HepG2 (cell line): ENCODE data around the gene APOC4. TPM values are rescaled to one million over a fixed set of nuclear protein-coding genes. Genes with fewer than 3 reads are reported as not detected.

Experiments used
- CREM ChIP-seq, 2 experiments: sonication (generic) in 1 of 2; formaldehyde crosslinking in 1 of 2; IDR thresholded peaks; 2 replicates each; pipeline versions ENCODE4 v1.4.0 to v1.6.1; 2016 to 2020; ENCODE audit warnings: antibody characterized with exemption in 1 of 2, mild to moderate bottlenecking in 1 of 2, missing genetic modification reagents in 1 of 2
- HCFC1 ChIP-seq: fragments of 150-350 bp; IDR thresholded peaks from 2 replicates; pipeline ENCODE4 v1.6.1; 2014; ENCODE audit warnings: low read depth, low read length
- HNRNPH1 ChIP-seq: fragments of 200-400 bp; formaldehyde crosslinking; optimal IDR thresholded peaks from 2 replicates; pipeline ENCODE3; 2017; ENCODE audit warnings: mild to moderate bottlenecking, low read depth, low read length
- MAFF ChIP-seq: IDR thresholded peaks from 2 replicates; pipeline ENCODE4 v1.6.1; 2011; ENCODE audit warnings: low read depth, low read length, improper control_type of control experiment
- MYC ChIP-seq: sonication (generic); formaldehyde crosslinking; IDR thresholded peaks from 2 replicates; pipeline ENCODE4 v1.9.0; 2021; ENCODE audit warnings: missing genetic modification reagents, borderline replicate concordance
- ZBTB7A ChIP-seq: sonication (generic); formaldehyde crosslinking; IDR thresholded peaks from 2 replicates; pipeline ENCODE4 v1.8.0; 2022; ENCODE audit warnings: mild to moderate bottlenecking, missing genetic modification reagents
- ZBTB7B ChIP-seq: sonication (generic); formaldehyde crosslinking; IDR thresholded peaks from 2 replicates; pipeline ENCODE4 v1.4.0; 2020; ENCODE audit warnings: missing genetic modification reagents
- ZNF142 ChIP-seq: sonication (generic); formaldehyde crosslinking; IDR thresholded peaks from 2 replicates; pipeline ENCODE4 v1.4.0; 2020; ENCODE audit warnings: missing genetic modification reagents
- ZNF564 ChIP-seq: sonication (generic); formaldehyde crosslinking; IDR thresholded peaks from 2 replicates; pipeline ENCODE4 v1.8.1; 2023; ENCODE audit warnings: mild to moderate bottlenecking, missing genetic modification reagents
- ZNF703 ChIP-seq: sonication (generic); formaldehyde crosslinking; IDR thresholded peaks from 2 replicates; pipeline ENCODE4 v1.5.1; 2020; ENCODE audit warnings: missing genetic modification reagents, mild to moderate bottlenecking, moderate library complexity, borderline replicate concordance
- ZNF773 ChIP-seq: sonication (generic); formaldehyde crosslinking; IDR thresholded peaks from 2 replicates; pipeline ENCODE4 v1.4.0; 2020; ENCODE audit warnings: missing genetic modification reagents, borderline replicate concordance
- ZSCAN21 ChIP-seq: sonication (generic); formaldehyde crosslinking; IDR thresholded peaks from 2 replicates; pipeline ENCODE4 v1.8.0; 2022; ENCODE audit warnings: mild to moderate bottlenecking, missing genetic modification reagents, moderate library complexity, borderline replicate concordance
- polyA plus RNA-seq, 8 experiments: library from polyadenylated mRNA; depleted of rRNA in 3 of 8; stranded (reverse) in 7 of 8; unstranded in 1 of 8; fragments of >200 nt; fragmentation: Illumina TruSeq in 4 of 8; extraction: Trizol in 4 of 8; gene quantifications; 2 replicates each; pipeline versions ENCODE4 v1.2.1 to v1.2.3, GENCODE V29; 2011 to 2016; ENCODE audit warnings: low read depth in 4 of 8, missing spikeins in 1 of 8, mixed read lengths in 1 of 8; ENCODE audit not compliant: insufficient read depth in 1 of 8
- total RNA-seq, 5 experiments: library from RNA; depleted of rRNA; stranded (reverse); fragments of >200 nt; fragmentation: Illumina TruSeq; extraction: Trizol; gene quantifications; 2 replicates each; pipeline ENCODE4 v1.2.3, GENCODE V29; 2016; ENCODE audit warnings: low read depth in 1 of 5
- TF ChIP-seq, protein P1 (sequence below): sonication (generic); formaldehyde crosslinking; IDR thresholded peaks from 2 replicates; pipeline ENCODE4 v1.8.0; 2022; ENCODE audit warnings: mild to moderate bottlenecking, missing genetic modification reagents; ENCODE audit not compliant: insufficient replicate concordance
- TF ChIP-seq, protein P2 (sequence below): sonication (generic); formaldehyde crosslinking; IDR thresholded peaks from 2 replicates; pipeline ENCODE4 v1.8.0; 2022; ENCODE audit warnings: missing genetic modification reagents, mild to moderate bottlenecking, moderate library complexity, borderline replicate concordance
- TF ChIP-seq, protein P3 (sequence below): sonication (generic); formaldehyde crosslinking; IDR thresholded peaks from 2 replicates; pipeline ENCODE4; 2020; ENCODE audit warnings: missing genetic modification reagents, mild to moderate bottlenecking, borderline replicate concordance

Gene APOC4
- total and polyA plus RNA-seq, 2 of the 13 experiments (the other 11 are each of a cell fraction or from before 2014, with no cell fraction given) = 0.46 TPM; not detected in 1

DNA sequence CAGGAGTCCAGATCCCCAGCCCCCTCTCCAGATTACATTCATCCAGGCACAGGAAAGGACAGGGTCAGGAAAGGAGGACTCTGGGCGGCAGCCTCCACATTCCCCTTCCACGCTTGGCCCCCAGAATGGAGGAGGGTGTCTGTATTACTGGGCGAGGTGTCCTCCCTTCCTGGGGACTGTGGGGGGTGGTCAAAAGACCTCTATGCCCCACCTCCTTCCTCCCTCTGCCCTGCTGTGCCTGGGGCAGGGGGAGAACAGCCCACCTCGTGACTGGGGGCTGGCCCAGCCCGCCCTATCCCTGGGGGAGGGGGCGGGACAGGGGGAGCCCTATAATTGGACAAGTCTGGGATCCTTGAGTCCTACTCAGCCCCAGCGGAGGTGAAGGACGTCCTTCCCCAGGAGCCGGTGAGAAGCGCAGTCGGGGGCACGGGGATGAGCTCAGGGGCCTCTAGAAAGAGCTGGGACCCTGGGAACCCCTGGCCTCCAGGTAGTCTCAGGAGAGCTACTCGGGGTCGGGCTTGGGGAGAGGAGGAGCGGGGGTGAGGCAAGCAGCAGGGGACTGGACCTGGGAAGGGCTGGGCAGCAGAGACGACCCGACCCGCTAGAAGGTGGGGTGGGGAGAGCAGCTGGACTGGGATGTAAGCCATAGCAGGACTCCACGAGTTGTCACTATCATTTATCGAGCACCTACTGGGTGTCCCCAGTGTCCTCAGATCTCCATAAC, 36.4 kb upstream of the APOC4 start, which contains the start of gene APOE (continued):
- TF ChIP-seq ZBTB7A (CRISPR knock-in tag) (0 out of 2 replicates have a peak, but pooled peaks have one; percentile 53), ZSCAN21 (CRISPR knock-in tag) (no peak), ZNF142 (CRISPR knock-in tag) (0 out of 2 replicates have a peak, but pooled peaks have one; percentile 19), HCFC1 (no peak), ZNF564 (CRISPR knock-in tag) (no peak), MYC (CRISPR knock-in tag) (peak; percentile 63; the same call in 1 of the 2 replicates), HNRNPH1 (no peak), MAFF (no peak), ZNF703 (CRISPR knock-in tag) (no peak), ZNF773 (CRISPR knock-in tag) (0 out of 2 replicates have a peak, but pooled peaks have one; percentile 14), CREM (IDR thresholded peaks at IDR 0.05) (peak; percentile 22; the same call in 1 of the 2 replicates), CREM (CRISPR knock-in tag; IDR thresholded peaks at IDR 0.05) (no peak), ZBTB7B (CRISPR knock-in tag) (peak; percentile 68)
- TF ChIP-seq, protein P1, sequence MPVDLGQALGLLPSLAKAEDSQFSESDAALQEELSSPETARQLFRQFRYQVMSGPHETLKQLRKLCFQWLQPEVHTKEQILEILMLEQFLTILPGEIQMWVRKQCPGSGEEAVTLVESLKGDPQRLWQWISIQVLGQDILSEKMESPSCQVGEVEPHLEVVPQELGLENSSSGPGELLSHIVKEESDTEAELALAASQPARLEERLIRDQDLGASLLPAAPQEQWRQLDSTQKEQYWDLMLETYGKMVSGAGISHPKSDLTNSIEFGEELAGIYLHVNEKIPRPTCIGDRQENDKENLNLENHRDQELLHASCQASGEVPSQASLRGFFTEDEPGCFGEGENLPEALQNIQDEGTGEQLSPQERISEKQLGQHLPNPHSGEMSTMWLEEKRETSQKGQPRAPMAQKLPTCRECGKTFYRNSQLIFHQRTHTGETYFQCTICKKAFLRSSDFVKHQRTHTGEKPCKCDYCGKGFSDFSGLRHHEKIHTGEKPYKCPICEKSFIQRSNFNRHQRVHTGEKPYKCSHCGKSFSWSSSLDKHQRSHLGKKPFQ (CRISPR knock-in tag) = no peak
- TF ChIP-seq, protein P2, sequence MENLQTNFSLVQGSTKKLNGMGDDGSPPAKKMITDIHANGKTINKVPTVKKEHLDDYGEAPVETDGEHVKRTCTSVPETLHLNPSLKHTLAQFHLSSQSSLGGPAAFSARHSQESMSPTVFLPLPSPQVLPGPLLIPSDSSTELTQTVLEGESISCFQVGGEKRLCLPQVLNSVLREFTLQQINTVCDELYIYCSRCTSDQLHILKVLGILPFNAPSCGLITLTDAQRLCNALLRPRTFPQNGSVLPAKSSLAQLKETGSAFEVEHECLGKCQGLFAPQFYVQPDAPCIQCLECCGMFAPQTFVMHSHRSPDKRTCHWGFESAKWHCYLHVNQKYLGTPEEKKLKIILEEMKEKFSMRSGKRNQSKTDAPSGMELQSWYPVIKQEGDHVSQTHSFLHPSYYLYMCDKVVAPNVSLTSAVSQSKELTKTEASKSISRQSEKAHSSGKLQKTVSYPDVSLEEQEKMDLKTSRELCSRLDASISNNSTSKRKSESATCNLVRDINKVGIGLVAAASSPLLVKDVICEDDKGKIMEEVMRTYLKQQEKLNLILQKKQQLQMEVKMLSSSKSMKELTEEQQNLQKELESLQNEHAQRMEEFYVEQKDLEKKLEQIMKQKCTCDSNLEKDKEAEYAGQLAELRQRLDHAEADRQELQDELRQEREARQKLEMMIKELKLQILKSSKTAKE = peak; percentile 57; the same call in 1 of the 2 replicates
- TF ChIP-seq, protein P3, sequence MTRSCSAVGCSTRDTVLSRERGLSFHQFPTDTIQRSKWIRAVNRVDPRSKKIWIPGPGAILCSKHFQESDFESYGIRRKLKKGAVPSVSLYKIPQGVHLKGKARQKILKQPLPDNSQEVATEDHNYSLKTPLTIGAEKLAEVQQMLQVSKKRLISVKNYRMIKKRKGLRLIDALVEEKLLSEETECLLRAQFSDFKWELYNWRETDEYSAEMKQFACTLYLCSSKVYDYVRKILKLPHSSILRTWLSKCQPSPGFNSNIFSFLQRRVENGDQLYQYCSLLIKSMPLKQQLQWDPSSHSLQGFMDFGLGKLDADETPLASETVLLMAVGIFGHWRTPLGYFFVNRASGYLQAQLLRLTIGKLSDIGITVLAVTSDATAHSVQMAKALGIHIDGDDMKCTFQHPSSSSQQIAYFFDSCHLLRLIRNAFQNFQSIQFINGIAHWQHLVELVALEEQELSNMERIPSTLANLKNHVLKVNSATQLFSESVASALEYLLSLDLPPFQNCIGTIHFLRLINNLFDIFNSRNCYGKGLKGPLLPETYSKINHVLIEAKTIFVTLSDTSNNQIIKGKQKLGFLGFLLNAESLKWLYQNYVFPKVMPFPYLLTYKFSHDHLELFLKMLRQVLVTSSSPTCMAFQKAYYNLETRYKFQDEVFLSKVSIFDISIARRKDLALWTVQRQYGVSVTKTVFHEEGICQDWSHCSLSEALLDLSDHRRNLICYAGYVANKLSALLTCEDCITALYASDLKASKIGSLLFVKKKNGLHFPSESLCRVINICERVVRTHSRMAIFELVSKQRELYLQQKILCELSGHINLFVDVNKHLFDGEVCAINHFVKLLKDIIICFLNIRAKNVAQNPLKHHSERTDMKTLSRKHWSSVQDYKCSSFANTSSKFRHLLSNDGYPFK (CRISPR knock-in tag) = no peak
